Activated T-helper 1 cell treated with anti-CD3 and anti-CD28 coated beads, Interleukin-12 subunit alpha, Interleukin-12 subunit beta, Interleukin-2, Interleukin-4 antibody, amounts not matched to agents 30 ng/mL and 10 ng/mL and 1 ng/mL, durations not matched to agents 14 hours and 24 hours and 36 hours (primary cell): Measurements from ENCODE around the gene CEP104. TPM values are rescaled to one million over a fixed set of nuclear protein-coding genes. Genes with fewer than 3 reads are reported as not detected.

Source experiments
- DNase-seq: peaks from one replicate; pipeline ENCODE4 v3.0.0; 2021; ENCODE audit warnings: low spot score
- H3K27ac Mint-ChIP-seq: one replicate; pipeline ENCODE4 v1.8.0; 2021; ENCODE audit warnings: mild to moderate bottlenecking, mixed read lengths
- H3K27me3 Mint-ChIP-seq: one replicate; pipeline ENCODE4 v1.8.0; 2022; ENCODE audit warnings: mild to moderate bottlenecking, moderate library complexity, mixed read lengths; ENCODE audit not compliant: insufficient read depth
- H3K36me3 Mint-ChIP-seq: one replicate; pipeline ENCODE4 v1.8.0; 2021; ENCODE audit warnings: low read depth, mixed read lengths
- H3K4me1 Mint-ChIP-seq: one replicate; pipeline ENCODE4 v1.8.0; 2021; ENCODE audit warnings: low read depth, mixed read lengths
- H3K4me3 Mint-ChIP-seq: one replicate; pipeline ENCODE4 v1.8.0; 2021; ENCODE audit warnings: mild to moderate bottlenecking, moderate library complexity, mixed read lengths
- H3K9me3 Mint-ChIP-seq: one replicate; pipeline ENCODE4 v1.8.0; 2021; ENCODE audit warnings: mixed read lengths
- intact Hi-C: fragments of 100-400 bp; cut with micrococcal nuclease; formaldehyde crosslinking; loops from one replicate; pipeline ENCODE4 v1.15.1; 2024
- total RNA-seq: library from RNA; stranded (reverse); gene quantifications from 2 replicates; pipeline ENCODE4 v1.2.3, GENCODE V29; 2022

Gene CEP104
- total RNA-seq, 1 donor from 2014 or later: 55.5 TPM

GRCh38 chr1:3900150-3900968, 43.3 kb upstream of the CEP104 start, which contains the start of gene C1orf174:
C1orf174 (minus strand) TSS chr1:3900272; CDS start chr1:3900186, 86 bp downstream.
- Mint-ChIP-seq H3K36me3 (peaks cover 16% of the 10 kb centered on the region), H3K4me3 (peak within 1 kb of the TSS; percentile 90), H3K9me3 (peaks cover 18% of the 10 kb centered on the region), H3K27ac (peak within 1 kb of the TSS; percentile 100), H3K27me3 (no peaks in the 10 kb centered on the region), H3K4me1 (peaks cover 49% of the 10 kb centered on the region)
- peak; percentile 90 for DNase-seq
- intact Hi-C loops: loop anchor here (1.0 to 10.0 kb wide), 11 partner anchors 9 to 1508 kb away; partner anchors contain the start of genes CEP104, DFFB, LRRC47 and MORN1

- H3K27ac Mint-ChIP-seq: peak overlapping the region; percentile 100
- no peak for DNase-seq
- H3K27me3 Mint-ChIP-seq: no peaks in the 10 kb centered on the region
- peak overlapping the region; percentile 90 for H3K4me3 Mint-ChIP-seq
- H3K4me1 Mint-ChIP-seq: peaks cover 49% of the 10 kb centered on the region
- intact Hi-C loops: loop anchor here (1.0 to 10.0 kb wide), 11 partner anchors 8 to 1507 kb away; partner anchors contain the start of genes CEP104, DFFB, LRRC47 and MORN1
- peaks cover 18% of the 10 kb centered on the region for H3K9me3 Mint-ChIP-seq
- H3K36me3 Mint-ChIP-seq: peaks cover 16% of the 10 kb centered on the region
These were observed 42.7 kb upstream of the CEP104 start for GRCh38 chr1:3899754-3900149.

GRCh38 chr1:3898994-3899753, 42.2 kb upstream of the CEP104 start:
- Mint-ChIP-seq H3K9me3 (peaks cover 18% of the 10 kb centered on the region), H3K4me1 (peaks cover 49% of the 10 kb centered on the region), H3K36me3 (peaks cover 16% of the 10 kb centered on the region), H3K4me3 (peak overlapping the region; percentile 90), H3K27ac (peak overlapping the region; percentile 79), H3K27me3 (no peaks in the 10 kb centered on the region)
- intact Hi-C loops: no loop called here
- no peak for DNase-seq

GRCh38 chr1:3898475-3898735, 41.4 kb upstream of the CEP104 start:
- Mint-ChIP-seq H3K27me3 (no peaks in the 10 kb centered on the region), H3K9me3 (peaks cover 18% of the 10 kb centered on the region), H3K36me3 (peaks cover 16% of the 10 kb centered on the region), H3K4me1 (peaks cover 44% of the 10 kb centered on the region), H3K4me3 (peak overlapping the region; percentile 90), H3K27ac (no peak overlapping the region)
- DNase-seq: no peak
- intact Hi-C loops: no loop called here

- H3K9me3 Mint-ChIP-seq: peaks cover 18% of the 10 kb centered on the region
- no peak overlapping the region for H3K4me3 Mint-ChIP-seq
- intact Hi-C loops: no loop called here
- no peaks in the 10 kb centered on the region for H3K27me3 Mint-ChIP-seq
- peaks cover 23% of the 10 kb centered on the region for H3K36me3 Mint-ChIP-seq
- no peak overlapping the region for H3K27ac Mint-ChIP-seq
- peaks cover 29% of the 10 kb centered on the region for H3K4me1 Mint-ChIP-seq
- no peak for DNase-seq
These were observed 39.5 kb upstream of the CEP104 start for GRCh38 chr1:3896396-3897000.

GRCh38 chr1:3895951-3896325, 38.9 kb upstream of the CEP104 start:
- intact Hi-C loops: no loop called here
- Mint-ChIP-seq H3K36me3 (peaks cover 24% of the 10 kb centered on the region), H3K27ac (no peak overlapping the region), H3K4me3 (no peak overlapping the region), H3K27me3 (no peaks in the 10 kb centered on the region), H3K9me3 (peaks cover 18% of the 10 kb centered on the region), H3K4me1 (peaks cover 31% of the 10 kb centered on the region)
- DNase-seq: no peak

GRCh38 chr1:3895279-3895950, 38.4 kb upstream of the CEP104 start:
- peaks cover 18% of the 10 kb centered on the region for H3K9me3 Mint-ChIP-seq
- DNase-seq: no peak
- no peak overlapping the region for H3K4me3 Mint-ChIP-seq
- H3K27ac Mint-ChIP-seq: no peak overlapping the region
- intact Hi-C loops: no loop called here
- peaks cover 36% of the 10 kb centered on the region for H3K4me1 Mint-ChIP-seq
- H3K36me3 Mint-ChIP-seq: peaks cover 29% of the 10 kb centered on the region
- H3K27me3 Mint-ChIP-seq: no peaks in the 10 kb centered on the region

GRCh38 chr1:3894626-3895278, 37.7 kb upstream of the CEP104 start:
- no peak overlapping the region for H3K4me3 Mint-ChIP-seq
- H3K27ac Mint-ChIP-seq: no peak overlapping the region
- intact Hi-C loops: no loop called here
- H3K9me3 Mint-ChIP-seq: peaks cover 18% of the 10 kb centered on the region
- H3K27me3 Mint-ChIP-seq: no peaks in the 10 kb centered on the region
- H3K4me1 Mint-ChIP-seq: peaks cover 43% of the 10 kb centered on the region
- no peak for DNase-seq
- peaks cover 35% of the 10 kb centered on the region for H3K36me3 Mint-ChIP-seq

- peaks cover 32% of the 10 kb centered on the region for H3K4me1 Mint-ChIP-seq
- H3K4me3 Mint-ChIP-seq: no peak overlapping the region
- intact Hi-C loops: no loop called here
- no peak overlapping the region for H3K27ac Mint-ChIP-seq
- H3K9me3 Mint-ChIP-seq: peaks cover 10% of the 10 kb centered on the region
- no peaks in the 10 kb centered on the region for H3K27me3 Mint-ChIP-seq
- no peak for DNase-seq
- peaks cover 37% of the 10 kb centered on the region for H3K36me3 Mint-ChIP-seq
These were observed 36.2 kb upstream of the CEP104 start for GRCh38 chr1:3893190-3893589.

GRCh38 chr1:3892748-3893147, 35.7 kb upstream of the CEP104 start:
- Mint-ChIP-seq H3K27me3 (no peaks in the 10 kb centered on the region), H3K27ac (peak overlapping the region; percentile 23), H3K36me3 (peaks cover 39% of the 10 kb centered on the region), H3K4me3 (peak overlapping the region; percentile 6), H3K9me3 (peaks cover 6% of the 10 kb centered on the region), H3K4me1 (peaks cover 28% of the 10 kb centered on the region)
- intact Hi-C loops: no loop called here
- no peak for DNase-seq

- Mint-ChIP-seq H3K27ac (peak overlapping the region; percentile 34), H3K36me3 (peaks cover 34% of the 10 kb centered on the region), H3K9me3 (no peaks in the 10 kb centered on the region), H3K4me3 (no peak overlapping the region), H3K27me3 (no peaks in the 10 kb centered on the region), H3K4me1 (peaks cover 18% of the 10 kb centered on the region)
- intact Hi-C loops: loop anchor here (1.0 kb wide), 1 partner anchor 9 kb away; the partner anchor contains the start of gene C1orf174
- DNase-seq: no peak
These were observed 34.4 kb upstream of the CEP104 start for GRCh38 chr1:3891329-3891865.
